HG02759 (cell line): ENCODE results near the gene UBR2.
"Not testable (repeated sequence)": the region's sequence is repeated elsewhere in the genome, so short reads cannot be mapped to it uniquely, and the experiment has no call there.

Experiments used
- ATAC-seq: cut with Tn5 transposase; IDR thresholded peaks from one replicate; pipeline ENCODE4 v1.9.1; 2021; ENCODE audit warnings: mild to moderate bottlenecking, moderate library complexity; ENCODE audit not compliant: unreplicated experiment

The UBR2 gene

DNA sequence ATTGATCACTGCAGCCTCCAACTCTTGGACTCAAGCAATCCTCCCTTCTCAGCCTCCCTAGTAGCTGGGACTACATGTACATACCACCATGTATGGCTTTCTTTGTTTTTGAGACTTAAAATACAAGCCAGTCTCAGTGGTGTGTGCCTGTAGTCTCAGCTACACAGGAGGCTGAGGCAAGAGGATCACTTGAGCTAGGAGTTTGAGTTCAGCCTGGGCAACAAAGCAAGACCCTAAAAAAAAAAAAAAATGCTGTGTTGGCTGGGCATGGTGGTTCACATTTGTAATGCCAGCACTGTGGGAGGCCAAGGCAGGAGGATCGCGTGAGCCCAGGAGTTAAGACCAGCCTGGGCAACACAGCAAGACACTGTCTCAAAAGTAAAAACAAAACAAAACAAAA lies 51.7 kb downstream of the UBR2 start:
- no peak for ATAC-seq

DNA sequence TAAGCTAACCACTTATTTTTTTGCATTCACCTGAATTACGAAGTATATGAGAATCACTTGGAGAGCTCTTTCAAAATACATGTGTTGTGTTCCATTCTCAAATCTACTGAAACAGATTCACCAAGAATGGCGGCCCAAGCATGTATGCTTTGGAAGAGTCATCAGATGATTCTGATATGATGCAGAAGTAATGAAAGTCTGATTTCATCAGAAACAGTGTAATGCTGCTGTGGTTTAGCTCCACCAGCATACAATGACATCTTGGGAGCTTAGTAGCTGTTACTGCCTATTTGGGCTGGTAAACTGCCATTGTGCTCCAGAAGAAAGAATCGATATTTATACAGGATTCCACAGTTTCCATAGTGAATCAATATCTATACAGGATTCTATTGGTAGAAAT lies 52.9 kb downstream of the UBR2 start:
- no peak for ATAC-seq

DNA sequence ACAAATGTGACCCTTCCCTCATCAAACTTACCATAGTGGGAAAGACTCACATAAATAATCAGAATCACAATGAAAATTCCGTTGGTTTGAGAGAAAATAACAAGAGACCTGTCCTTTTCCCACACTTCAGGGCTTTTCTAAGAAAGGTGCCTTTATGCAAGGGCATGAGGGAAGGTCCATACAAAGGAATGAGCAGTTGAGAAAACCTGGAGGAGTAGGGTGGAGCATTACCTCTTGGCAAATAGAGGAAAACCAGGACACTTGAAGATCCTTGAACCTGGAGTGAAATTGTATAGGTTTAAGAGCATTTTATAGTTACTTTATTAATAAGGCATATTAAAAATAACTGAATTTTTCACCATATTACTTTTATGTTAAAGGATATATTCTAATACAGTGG lies 54.3 kb downstream of the UBR2 start:
- no peak for ATAC-seq

DNA sequence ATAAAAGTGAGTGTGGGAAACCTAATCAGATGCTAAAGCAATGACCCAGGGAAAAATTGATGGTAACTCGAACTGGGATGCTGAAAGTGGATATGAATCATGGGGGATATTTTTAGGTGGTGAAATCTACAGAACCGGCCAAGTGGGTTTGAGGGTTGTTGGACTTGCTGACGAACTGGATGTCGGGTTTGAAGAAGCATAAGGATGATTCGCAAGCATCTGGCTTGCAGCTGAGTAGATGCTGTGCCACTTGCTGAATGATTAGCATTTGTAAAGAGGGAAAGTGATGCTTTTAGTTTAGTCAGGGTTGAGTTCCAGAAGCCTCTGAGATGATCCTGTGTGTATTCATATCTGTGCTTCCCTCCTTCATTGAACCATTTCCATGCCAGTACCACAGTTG lies 54.9 kb downstream of the UBR2 start:
- ATAC-seq, result no peak

- no peak for ATAC-seq
Observed at GRCh38 chr6:42619963-42620362, 56.1 kb downstream of the UBR2 start.

- ATAC-seq, result no peak
Observed at GRCh38 chr6:42624601-42625000, 60.8 kb downstream of the UBR2 start.

GRCh38 chr6:42627044-42627443 lies 63.2 kb downstream of the UBR2 start:
- ATAC-seq, result no peak

DNA sequence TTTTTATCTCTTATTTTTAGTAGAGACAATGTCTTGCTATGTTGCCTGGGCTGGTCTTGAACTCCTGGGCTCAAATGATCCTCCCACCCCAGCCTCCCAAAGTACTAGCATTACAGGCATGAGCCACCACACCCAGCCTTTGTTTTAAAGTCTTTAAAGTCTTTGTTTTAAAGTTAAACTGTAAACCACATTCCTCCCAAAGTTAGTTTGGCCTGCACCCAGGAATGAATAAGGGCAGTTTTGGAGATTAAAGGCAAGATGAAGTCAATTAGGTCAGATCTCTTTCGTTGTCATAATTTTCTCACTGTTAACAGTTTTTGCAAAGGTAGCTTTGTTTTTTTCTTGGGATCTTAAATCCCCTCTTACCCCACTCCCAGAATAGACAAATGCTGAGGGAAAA lies 63.8 kb downstream of the UBR2 start:
- ATAC-seq, result no peak

DNA sequence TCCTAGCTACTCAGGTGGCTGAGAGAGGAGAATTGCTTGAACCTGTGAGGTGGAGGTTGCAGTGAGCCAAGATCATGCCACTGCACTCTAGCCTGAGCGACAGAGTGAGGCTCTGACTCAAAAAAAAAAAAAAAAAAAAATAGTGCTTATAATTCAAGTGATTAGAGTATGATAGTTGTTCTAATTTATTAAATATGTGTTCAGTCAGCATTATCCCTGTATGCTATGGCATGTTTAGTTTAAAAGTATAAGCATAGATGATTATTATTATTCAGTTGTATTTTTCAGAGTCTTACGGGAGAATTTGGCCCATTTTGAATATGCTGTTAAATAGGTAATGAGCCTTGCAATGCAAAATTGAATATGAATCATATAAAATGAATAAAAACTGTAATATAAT lies 64.8 kb downstream of the UBR2 start:
- ATAC-seq, result no peak

DNA sequence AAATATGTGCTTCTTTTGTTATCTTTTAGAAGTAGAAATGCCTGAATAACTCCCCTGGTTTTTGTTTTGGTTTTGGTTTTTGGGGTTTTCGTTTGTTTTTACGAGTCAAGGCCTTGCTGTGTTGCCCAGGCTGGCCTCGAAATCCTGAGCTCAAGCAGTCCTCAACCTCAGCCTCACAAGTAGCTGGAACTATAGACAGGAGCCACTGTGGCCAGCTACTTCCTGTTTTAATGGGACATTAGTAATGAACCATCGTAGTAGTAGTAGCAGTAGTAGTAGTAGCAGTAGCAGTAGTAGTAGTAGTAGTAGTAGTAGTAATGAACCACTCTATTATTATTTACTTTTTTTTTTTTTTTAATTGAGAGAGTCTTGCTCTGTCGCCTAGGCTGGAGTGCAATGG lies 66.0 kb downstream of the UBR2 start:
- no peak for ATAC-seq

GRCh38 chr6:42637681-42638080 lies 73.9 kb downstream of the UBR2 start:
- no peak for ATAC-seq

GRCh38 chr6:42642794-42643193 lies 79.0 kb downstream of the UBR2 start:
- ATAC-seq, result no peak

DNA sequence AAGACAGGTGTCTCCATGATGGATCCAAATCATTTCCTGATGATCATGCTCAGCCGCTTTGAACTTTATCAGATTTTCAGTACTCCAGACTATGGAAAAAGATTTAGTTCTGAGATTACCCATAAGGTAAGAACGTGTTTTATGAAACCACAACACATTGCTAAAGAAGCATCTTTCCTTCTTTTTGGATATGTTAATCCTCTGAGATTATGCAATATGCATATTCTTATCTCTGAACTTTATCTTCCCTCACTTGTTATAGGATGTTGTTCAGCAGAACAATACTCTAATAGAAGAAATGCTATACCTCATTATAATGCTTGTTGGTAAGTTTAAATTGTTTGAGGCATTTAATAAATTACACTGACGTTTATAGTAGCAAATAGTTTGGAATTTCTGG lies 80.4 kb downstream of the UBR2 start:
- no peak for ATAC-seq

DNA sequence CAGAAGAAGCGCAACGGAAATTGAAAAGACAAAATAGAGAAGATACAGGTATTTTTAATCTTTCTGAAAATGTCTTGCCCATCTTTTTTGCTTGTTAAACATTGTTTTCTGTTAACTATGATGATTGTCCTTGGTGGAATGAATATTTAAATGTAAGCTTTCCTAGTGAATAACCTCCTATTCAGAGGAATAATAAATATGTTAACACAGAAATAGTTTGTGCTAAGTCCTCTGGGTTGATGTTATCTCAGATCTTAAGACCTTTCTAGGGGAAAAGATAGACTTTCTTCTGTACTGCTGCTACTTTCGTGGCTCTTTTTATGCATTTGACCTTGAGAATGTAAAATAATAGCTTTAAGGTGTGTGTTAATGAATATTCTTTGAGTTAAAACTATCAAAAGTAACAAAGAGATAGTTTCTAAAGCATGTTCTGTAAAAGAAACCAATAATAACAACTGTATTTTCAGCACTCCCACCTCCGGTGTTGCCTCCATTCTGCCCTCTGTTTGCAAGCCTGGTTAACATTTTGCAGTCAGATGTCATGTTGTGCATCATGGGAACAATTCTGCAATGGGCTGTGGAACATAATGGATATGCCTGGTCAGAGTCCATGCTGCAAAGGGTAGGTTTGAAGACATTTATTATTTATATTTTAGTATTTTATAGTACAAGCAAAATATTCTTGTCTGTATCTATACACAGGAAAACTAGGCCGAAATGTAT lies 88.4 kb downstream of the UBR2 start:
- ATAC-seq, result no peak

- no peak for ATAC-seq
Observed at GRCh38 chr6:42653851-42654250, 90.0 kb downstream of the UBR2 start.

DNA sequence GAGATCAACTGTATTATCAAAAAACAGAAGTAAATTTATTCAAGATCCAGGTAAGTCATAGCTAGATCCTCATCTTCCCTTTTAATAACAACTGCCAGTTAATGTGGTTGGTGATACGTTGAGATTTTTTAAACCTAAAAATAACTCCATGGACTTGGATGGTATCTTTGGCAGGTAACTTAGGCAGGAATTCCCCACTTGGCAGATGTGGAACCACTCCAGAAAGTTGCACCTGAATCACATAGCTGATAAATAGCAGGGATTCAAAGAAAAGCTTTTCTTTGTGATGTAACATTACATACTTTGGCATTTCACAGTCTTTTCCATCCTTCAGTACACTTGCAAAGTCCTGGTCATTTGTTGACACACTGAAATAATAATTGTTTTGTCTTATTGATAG lies 96.0 kb downstream of the UBR2 start:
- ATAC-seq, result no peak

GRCh38 chr6:42661540-42662153 lies 97.8 kb downstream of the UBR2 start:
- no peak for ATAC-seq

GRCh38 chr6:42664718-42665117 lies 100.9 kb downstream of the UBR2 start:
- no peak for ATAC-seq

DNA sequence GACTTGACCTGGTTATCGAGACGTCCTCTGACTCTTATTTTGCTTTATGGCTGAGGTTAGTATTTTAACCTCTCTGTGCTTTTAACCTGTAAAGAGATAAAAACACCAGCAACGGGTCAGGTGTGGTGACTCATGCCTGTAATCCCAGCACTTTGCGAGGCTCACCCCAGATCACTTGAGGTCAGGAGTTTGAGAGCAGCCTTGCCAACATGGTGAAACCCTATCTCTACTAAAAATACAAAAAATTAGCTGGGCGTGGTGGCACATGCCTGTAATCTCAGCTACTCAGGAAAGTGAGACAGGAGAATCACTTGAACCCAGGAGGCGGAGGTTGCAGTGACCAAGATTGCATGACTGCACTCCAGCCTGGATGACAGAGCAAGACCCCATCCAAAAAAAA lies 110.5 kb downstream of the UBR2 start:
- not testable (repeated sequence) for ATAC-seq

- ATAC-seq, result no peak
Observed at GRCh38 chr6:42674780-42675179, 111.0 kb downstream of the UBR2 start.

DNA sequence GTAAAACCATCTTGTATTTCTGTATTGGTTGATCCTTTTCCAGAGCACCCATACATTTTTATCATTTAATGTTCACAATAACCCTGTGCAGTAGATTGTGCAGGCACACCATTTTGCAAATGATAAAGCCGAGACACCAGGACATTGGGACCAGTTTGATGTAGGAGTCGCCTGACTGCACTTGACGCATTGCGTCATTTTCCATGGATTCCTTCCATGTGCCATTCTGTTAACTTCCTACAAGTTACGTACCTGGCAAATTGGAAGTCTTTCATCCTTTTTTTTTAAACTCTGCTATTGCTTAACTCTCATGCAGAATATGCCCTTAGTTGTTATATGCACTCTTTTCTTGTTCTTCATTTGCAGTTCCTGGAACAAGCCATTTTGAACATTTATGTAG lies 115.5 kb downstream of the UBR2 start:
- ATAC-seq, result no peak

DNA sequence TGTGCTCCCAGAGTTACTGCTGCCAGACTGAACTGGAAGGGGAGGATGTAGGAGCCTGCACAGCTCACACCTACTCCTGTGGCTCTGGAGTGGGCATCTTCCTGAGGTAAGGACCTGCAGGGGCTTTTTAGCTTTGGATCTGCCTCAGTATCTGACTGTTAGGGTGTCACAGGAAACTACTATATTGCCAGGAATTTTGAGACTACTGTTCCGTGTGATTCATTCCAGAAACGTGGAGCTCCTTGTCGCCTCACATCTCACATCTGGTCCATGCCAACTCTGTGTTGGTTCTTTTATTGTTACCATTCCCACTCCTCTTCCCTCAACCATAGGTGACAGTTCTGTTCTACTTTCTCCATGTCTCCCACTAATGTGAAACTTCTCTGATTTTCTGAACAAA lies 124.5 kb downstream of the UBR2 start:
- no peak for ATAC-seq

GRCh38 chr6:42689371-42689770 lies 125.5 kb downstream of the UBR2 start:
- no peak for ATAC-seq
